Neural progenitor cell (in vitro differentiated cells): Measurements from ENCODE around the gene BCKDK.

ENCODE experiments used
- CTCF ChIP-seq: fragments of 200-600 bp; sonication (generic); IDR thresholded peaks from 2 replicates; pipeline ENCODE4 v1.5.1; 2017; ENCODE audit warnings: antibody characterized with exemption, mild to moderate bottlenecking
- EZH2 ChIP-seq: fragments of 200-600 bp; sonication (generic); IDR thresholded peaks from 2 replicates; pipeline ENCODE4 v1.6.1; 2017; ENCODE audit warnings: antibody characterized with exemption, mild to moderate bottlenecking, moderate library complexity

DNA sequence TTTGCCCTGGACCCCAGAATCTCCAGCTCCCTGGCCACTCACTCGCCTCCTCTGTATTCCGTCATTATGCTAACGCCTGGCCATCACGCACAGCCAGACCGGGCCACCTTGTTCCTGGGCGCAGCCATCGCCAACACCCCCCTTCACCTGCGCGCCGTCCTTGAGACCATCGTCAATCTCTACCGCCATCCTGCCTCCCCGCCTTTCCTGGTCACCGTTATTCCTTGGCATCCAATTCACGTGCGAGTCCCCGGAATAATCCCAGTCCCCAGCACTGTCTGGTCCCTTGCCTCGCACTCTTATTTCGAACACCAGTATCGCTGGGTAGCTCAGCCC lies 14.1 kb upstream of the BCKDK start:
- TF ChIP-seq CTCF (no peak), EZH2 (no peak)
